Measurements from ENCODE around the gene S100A2. TPM values are rescaled to one million over a fixed set of nuclear protein-coding genes. Genes with fewer than 3 reads are reported as not detected.

The S100A2 gene
- total and polyA plus RNA-seq, 2 of the 13 experiments (the other 11 are each of a cell fraction or from before 2014, with no cell fraction given) = 1.2 TPM

DNA sequence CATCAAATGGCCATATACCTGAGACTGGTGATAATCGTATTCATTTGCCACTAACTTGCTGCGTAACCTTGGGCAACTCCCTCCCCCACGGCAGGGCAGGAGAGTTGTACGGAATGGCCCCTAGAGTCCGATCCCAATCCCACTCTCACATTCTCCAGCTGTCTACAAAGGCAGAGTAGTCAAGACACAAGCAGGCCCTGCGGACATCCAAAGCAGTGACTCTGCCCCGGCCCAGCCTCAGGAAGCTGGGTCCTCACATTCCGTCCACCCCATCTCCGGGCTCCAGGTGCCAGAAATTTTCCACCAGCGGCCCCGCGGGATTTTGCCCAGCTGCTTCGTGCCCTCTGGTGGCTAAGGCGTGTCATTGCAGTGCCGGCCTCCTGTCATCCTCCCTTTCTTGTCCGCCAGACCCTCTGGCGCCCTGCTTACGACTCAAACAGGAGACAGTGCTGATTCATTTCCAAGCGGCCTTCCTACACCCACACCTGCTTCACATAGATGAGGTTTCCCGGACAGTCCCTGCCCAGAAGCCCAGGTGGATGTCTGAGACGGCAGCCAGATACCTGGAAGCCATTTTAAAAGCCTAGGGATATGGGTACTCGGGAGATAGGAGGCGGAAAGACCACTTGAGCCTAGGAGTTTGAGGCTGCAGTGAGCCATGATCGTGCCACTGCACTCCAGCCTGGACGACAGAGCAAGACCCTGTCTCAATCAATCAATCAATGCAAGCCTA, 2.9 kb upstream of the S100A2 start (continued):
- TF ChIP-seq, protein P1, sequence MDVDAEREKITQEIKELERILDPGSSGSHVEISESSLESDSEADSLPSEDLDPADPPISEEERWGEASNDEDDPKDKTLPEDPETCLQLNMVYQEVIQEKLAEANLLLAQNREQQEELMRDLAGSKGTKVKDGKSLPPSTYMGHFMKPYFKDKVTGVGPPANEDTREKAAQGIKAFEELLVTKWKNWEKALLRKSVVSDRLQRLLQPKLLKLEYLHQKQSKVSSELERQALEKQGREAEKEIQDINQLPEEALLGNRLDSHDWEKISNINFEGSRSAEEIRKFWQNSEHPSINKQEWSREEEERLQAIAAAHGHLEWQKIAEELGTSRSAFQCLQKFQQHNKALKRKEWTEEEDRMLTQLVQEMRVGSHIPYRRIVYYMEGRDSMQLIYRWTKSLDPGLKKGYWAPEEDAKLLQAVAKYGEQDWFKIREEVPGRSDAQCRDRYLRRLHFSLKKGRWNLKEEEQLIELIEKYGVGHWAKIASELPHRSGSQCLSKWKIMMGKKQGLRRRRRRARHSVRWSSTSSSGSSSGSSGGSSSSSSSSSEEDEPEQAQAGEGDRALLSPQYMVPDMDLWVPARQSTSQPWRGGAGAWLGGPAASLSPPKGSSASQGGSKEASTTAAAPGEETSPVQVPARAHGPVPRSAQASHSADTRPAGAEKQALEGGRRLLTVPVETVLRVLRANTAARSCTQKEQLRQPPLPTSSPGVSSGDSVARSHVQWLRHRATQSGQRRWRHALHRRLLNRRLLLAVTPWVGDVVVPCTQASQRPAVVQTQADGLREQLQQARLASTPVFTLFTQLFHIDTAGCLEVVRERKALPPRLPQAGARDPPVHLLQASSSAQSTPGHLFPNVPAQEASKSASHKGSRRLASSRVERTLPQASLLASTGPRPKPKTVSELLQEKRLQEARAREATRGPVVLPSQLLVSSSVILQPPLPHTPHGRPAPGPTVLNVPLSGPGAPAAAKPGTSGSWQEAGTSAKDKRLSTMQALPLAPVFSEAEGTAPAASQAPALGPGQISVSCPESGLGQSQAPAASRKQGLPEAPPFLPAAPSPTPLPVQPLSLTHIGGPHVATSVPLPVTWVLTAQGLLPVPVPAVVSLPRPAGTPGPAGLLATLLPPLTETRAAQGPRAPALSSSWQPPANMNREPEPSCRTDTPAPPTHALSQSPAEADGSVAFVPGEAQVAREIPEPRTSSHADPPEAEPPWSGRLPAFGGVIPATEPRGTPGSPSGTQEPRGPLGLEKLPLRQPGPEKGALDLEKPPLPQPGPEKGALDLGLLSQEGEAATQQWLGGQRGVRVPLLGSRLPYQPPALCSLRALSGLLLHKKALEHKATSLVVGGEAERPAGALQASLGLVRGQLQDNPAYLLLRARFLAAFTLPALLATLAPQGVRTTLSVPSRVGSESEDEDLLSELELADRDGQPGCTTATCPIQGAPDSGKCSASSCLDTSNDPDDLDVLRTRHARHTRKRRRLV (CRISPR knock-in tag; IDR thresholded peaks at IDR 0.05) = no peak
- no peak for TF ChIP-seq POLR2AphosphoS2 (IDR thresholded peaks at IDR 0.05; ENCODE audit: low read depth, low read length)
- TF ChIP-seq KDM3A (CRISPR knock-in tag; IDR thresholded peaks at IDR 0.05; ENCODE audit: low read depth) = peak; percentile 84; the same call in 1 of the 2 replicates
- no peak for TF ChIP-seq POLR2AphosphoS5 (IDR thresholded peaks at IDR 0.05; ENCODE audit: low read depth, low read length)
- TF ChIP-seq, protein P2, sequence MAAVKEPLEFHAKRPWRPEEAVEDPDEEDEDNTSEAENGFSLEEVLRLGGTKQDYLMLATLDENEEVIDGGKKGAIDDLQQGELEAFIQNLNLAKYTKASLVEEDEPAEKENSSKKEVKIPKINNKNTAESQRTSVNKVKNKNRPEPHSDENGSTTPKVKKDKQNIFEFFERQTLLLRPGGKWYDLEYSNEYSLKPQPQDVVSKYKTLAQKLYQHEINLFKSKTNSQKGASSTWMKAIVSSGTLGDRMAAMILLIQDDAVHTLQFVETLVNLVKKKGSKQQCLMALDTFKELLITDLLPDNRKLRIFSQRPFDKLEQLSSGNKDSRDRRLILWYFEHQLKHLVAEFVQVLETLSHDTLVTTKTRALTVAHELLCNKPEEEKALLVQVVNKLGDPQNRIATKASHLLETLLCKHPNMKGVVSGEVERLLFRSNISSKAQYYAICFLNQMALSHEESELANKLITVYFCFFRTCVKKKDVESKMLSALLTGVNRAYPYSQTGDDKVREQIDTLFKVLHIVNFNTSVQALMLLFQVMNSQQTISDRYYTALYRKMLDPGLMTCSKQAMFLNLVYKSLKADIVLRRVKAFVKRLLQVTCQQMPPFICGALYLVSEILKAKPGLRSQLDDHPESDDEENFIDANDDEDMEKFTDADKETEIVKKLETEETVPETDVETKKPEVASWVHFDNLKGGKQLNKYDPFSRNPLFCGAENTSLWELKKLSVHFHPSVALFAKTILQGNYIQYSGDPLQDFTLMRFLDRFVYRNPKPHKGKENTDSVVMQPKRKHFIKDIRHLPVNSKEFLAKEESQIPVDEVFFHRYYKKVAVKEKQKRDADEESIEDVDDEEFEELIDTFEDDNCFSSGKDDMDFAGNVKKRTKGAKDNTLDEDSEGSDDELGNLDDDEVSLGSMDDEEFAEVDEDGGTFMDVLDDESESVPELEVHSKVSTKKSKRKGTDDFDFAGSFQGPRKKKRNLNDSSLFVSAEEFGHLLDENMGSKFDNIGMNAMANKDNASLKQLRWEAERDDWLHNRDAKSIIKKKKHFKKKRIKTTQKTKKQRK (IDR thresholded peaks at IDR 0.05; ENCODE audit: low read length) = no peak
- no peak for TF ChIP-seq AGO2 (optimal IDR thresholded peaks at IDR 0.05; ENCODE audit: low read depth, low read length)
- TF ChIP-seq ZNF124 (CRISPR knock-in tag; IDR thresholded peaks at IDR 0.05) = peak; percentile 75; the same call in 1 of the 2 replicates
- TF ChIP-seq REST (IDR thresholded peaks at IDR 0.05; ENCODE audit: borderline replicate concordance in 1 of 2, low read depth in 1 of 2, low read length in 2 of 2) = no peak
- TF ChIP-seq, protein P3, sequence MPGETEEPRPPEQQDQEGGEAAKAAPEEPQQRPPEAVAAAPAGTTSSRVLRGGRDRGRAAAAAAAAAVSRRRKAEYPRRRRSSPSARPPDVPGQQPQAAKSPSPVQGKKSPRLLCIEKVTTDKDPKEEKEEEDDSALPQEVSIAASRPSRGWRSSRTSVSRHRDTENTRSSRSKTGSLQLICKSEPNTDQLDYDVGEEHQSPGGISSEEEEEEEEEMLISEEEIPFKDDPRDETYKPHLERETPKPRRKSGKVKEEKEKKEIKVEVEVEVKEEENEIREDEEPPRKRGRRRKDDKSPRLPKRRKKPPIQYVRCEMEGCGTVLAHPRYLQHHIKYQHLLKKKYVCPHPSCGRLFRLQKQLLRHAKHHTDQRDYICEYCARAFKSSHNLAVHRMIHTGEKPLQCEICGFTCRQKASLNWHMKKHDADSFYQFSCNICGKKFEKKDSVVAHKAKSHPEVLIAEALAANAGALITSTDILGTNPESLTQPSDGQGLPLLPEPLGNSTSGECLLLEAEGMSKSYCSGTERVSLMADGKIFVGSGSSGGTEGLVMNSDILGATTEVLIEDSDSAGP (CRISPR knock-in tag; IDR thresholded peaks at IDR 0.05; ENCODE audit: borderline replicate concordance) = peak; percentile 33; the same call in 1 of the 2 replicates
- no peak for TF ChIP-seq SNAI1 (CRISPR knock-in tag; IDR thresholded peaks at IDR 0.05; ENCODE audit: borderline replicate concordance)
- peak; percentile 64; the same call in 1 of the 2 replicates for TF ChIP-seq HDAC2 (CRISPR knock-in tag; IDR thresholded peaks at IDR 0.05)
- TF ChIP-seq ATRX (CRISPR knock-in tag; IDR thresholded peaks at IDR 0.05; ENCODE audit: borderline replicate concordance) = no peak
- TF ChIP-seq, protein P4, sequence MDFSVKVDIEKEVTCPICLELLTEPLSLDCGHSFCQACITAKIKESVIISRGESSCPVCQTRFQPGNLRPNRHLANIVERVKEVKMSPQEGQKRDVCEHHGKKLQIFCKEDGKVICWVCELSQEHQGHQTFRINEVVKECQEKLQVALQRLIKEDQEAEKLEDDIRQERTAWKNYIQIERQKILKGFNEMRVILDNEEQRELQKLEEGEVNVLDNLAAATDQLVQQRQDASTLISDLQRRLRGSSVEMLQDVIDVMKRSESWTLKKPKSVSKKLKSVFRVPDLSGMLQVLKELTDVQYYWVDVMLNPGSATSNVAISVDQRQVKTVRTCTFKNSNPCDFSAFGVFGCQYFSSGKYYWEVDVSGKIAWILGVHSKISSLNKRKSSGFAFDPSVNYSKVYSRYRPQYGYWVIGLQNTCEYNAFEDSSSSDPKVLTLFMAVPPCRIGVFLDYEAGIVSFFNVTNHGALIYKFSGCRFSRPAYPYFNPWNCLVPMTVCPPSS (IDR thresholded peaks at IDR 0.05) = no peak

Measured in HepG2 (cell line).